Measurements from ENCODE around the gene TTC33.

Gene TTC33

DNA sequence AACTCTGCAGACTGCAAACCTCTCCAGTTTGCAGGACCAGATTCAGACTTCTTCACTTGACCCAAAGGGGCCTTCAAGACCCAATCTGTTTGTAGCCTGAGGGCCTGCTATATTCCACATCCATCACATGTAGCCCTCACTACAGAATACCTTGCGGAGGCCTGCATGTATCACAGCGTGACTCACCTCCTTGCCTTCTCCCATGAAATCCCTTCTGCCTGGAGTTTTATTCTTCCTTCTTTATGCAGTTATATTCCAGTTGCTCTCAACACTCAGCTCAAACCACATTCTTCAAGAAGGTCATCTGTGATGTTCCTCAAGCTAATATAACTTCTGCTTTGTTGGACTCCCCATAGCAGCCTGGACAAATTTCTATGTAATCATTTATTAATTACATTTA, 274.5 kb downstream of the TTC33 start:
- Histone ChIP-seq H3K9ac (ENCODE audit: low read depth in 1 of 2, low read length in 2 of 2) (no peak overlapping the region), H3K36me3 (ENCODE audit: control insufficient read depth in 1 of 2, insufficient read depth in 2 of 2, low read length in 2 of 2) (no peaks in the 10 kb centered on the region), H3K27me3 (ENCODE audit: control insufficient read depth in 1 of 2, insufficient read depth in 2 of 2, low read length in 2 of 2) (no peaks in the 10 kb centered on the region), H3K4me1 (ENCODE audit: control insufficient read depth in 1 of 2, insufficient read depth in 2 of 2, low read length in 2 of 2) (peaks cover 5 to 18% of the 10 kb centered on the region in 2 donors), H3K4me3 (ENCODE audit: low read depth in 1 of 2, low read length in 2 of 2) (no peak overlapping the region), H3K9me3 (ENCODE audit: control insufficient read depth in 1 of 2, low read length in 2 of 2) (no peaks in the 10 kb centered on the region), H3K27ac (ENCODE audit: low read depth, low read length) (no peak overlapping the region)

DNA sequence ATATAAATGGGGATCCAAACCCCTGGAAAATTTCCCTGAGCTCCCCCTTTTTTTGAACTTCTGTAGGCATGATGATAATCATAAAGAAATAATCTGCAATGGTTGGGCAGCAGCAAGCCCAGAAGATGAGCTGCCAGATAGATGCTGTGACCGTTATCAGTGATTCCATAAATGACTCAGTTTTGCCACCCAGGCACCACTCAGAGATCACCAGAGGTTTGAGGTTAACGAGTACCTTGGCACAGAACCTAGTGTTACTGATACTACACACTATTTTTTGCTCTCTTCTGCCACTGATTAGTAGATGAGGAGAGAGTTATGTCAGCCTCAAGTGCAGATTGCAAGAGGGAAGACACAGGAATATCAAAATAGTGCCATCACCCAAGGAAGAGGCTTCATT, 275.4 kb downstream of the TTC33 start:
- Histone ChIP-seq H3K4me3 (ENCODE audit: low read depth in 1 of 2, low read length in 2 of 2) (no peak overlapping the region), H3K4me1 (ENCODE audit: control insufficient read depth in 1 of 2, insufficient read depth in 2 of 2, low read length in 2 of 2) (peaks cover 0 to 10% of the 10 kb centered on the region in 2 donors), H3K36me3 (ENCODE audit: control insufficient read depth in 1 of 2, insufficient read depth in 2 of 2, low read length in 2 of 2) (no peaks in the 10 kb centered on the region), H3K27me3 (ENCODE audit: control insufficient read depth in 1 of 2, insufficient read depth in 2 of 2, low read length in 2 of 2) (no peaks in the 10 kb centered on the region), H3K9ac (ENCODE audit: low read depth in 1 of 2, low read length in 2 of 2) (no peak overlapping the region), H3K9me3 (ENCODE audit: control insufficient read depth in 1 of 2, low read length in 2 of 2) (no peaks in the 10 kb centered on the region), H3K27ac (ENCODE audit: low read depth, low read length) (no peak overlapping the region)

GRCh38 chr5:40479939-40480338, 275.8 kb downstream of the TTC33 start:
- no peak overlapping the region for H3K9ac ChIP-seq (ENCODE audit: low read depth in 1 of 2, low read length in 2 of 2)
- no peak overlapping the region for H3K4me3 ChIP-seq (ENCODE audit: low read depth in 1 of 2, low read length in 2 of 2)
- no peaks in the 10 kb centered on the region for H3K9me3 ChIP-seq (ENCODE audit: control insufficient read depth in 1 of 2, low read length in 2 of 2)
- H3K36me3 ChIP-seq (ENCODE audit: control insufficient read depth in 1 of 2, insufficient read depth in 2 of 2, low read length in 2 of 2), result no peaks in the 10 kb centered on the region
- H3K4me1 ChIP-seq (ENCODE audit: control insufficient read depth in 1 of 2, insufficient read depth in 2 of 2, low read length in 2 of 2), result peaks cover 0 to 5% of the 10 kb centered on the region in 2 donors
- H3K27me3 ChIP-seq (ENCODE audit: control insufficient read depth in 1 of 2, insufficient read depth in 2 of 2, low read length in 2 of 2), result no peaks in the 10 kb centered on the region
- no peak overlapping the region for H3K27ac ChIP-seq (ENCODE audit: low read depth, low read length)

DNA sequence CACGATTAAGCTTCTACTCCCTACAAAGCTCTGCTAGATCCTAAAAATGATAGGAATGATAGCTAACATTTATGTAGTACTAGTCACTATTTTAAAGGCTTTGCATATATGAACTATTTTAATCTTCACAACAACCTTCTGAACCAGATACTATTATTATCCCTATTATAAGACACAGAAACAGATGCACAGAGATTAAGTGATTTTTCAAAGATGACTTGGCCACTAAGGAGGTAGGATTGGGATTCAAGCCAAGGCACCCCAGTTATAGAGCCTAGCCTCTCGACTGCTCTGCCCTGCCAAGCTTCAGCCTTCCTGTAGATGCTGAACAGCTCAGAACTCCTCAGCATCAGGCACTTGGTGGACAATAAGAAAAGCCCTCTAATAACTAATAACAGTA, 277.0 kb downstream of the TTC33 start:
- Histone ChIP-seq H3K4me1 (ENCODE audit: control insufficient read depth in 1 of 2, insufficient read depth in 2 of 2, low read length in 2 of 2) (no peaks in the 10 kb centered on the region), H3K27ac (ENCODE audit: low read depth, low read length) (no peak overlapping the region), H3K4me3 (ENCODE audit: low read depth in 1 of 2, low read length in 2 of 2) (no peak overlapping the region), H3K9me3 (ENCODE audit: control insufficient read depth in 1 of 2, low read length in 2 of 2) (no peaks in the 10 kb centered on the region), H3K9ac (ENCODE audit: low read depth in 1 of 2, low read length in 2 of 2) (no peak overlapping the region), H3K36me3 (ENCODE audit: control insufficient read depth in 1 of 2, insufficient read depth in 2 of 2, low read length in 2 of 2) (no peaks in the 10 kb centered on the region), H3K27me3 (ENCODE audit: control insufficient read depth in 1 of 2, insufficient read depth in 2 of 2, low read length in 2 of 2) (no peaks in the 10 kb centered on the region)

- Histone ChIP-seq H3K27ac (ENCODE audit: low read depth, low read length) (no peak overlapping the region), H3K9me3 (ENCODE audit: control insufficient read depth in 1 of 2, low read length in 2 of 2) (no peaks in the 10 kb centered on the region), H3K9ac (ENCODE audit: low read depth in 1 of 2, low read length in 2 of 2) (no peak overlapping the region), H3K4me1 (ENCODE audit: control insufficient read depth in 1 of 2, insufficient read depth in 2 of 2, low read length in 2 of 2) (no peaks in the 10 kb centered on the region), H3K36me3 (ENCODE audit: control insufficient read depth in 1 of 2, insufficient read depth in 2 of 2, low read length in 2 of 2) (no peaks in the 10 kb centered on the region), H3K27me3 (ENCODE audit: control insufficient read depth in 1 of 2, insufficient read depth in 2 of 2, low read length in 2 of 2) (no peaks in the 10 kb centered on the region), H3K4me3 (ENCODE audit: low read depth in 1 of 2, low read length in 2 of 2) (no peak overlapping the region)
Measured at GRCh38 chr5:40477856-40478546, 277.8 kb downstream of the TTC33 start.

DNA sequence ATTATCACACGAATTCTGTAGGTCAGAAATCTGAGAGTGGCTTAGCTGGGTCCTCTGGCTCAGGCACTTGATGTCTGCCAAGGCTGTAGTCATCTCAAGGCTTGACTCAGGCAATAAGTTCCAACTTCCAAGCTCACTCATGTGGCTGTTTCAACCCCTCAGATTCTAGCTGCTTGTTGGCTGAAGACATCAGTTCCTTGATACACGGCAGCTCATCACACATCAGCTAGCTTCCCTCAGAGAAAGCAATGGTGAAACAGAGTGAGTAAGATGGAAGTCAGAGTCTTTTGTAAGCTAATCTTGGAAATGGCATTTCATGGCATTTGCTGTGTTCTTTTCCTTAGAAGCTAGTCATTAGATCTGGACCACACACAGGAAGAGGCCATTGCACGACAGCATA, 280.2 kb downstream of the TTC33 start:
- Histone ChIP-seq H3K36me3 (ENCODE audit: control insufficient read depth in 1 of 2, insufficient read depth in 2 of 2, low read length in 2 of 2) (no peaks in the 10 kb centered on the region), H3K27me3 (ENCODE audit: control insufficient read depth in 1 of 2, insufficient read depth in 2 of 2, low read length in 2 of 2) (no peaks in the 10 kb centered on the region), H3K9ac (ENCODE audit: low read depth in 1 of 2, low read length in 2 of 2) (no peak overlapping the region), H3K27ac (ENCODE audit: low read depth, low read length) (no peak overlapping the region), H3K9me3 (ENCODE audit: control insufficient read depth in 1 of 2, low read length in 2 of 2) (no peaks in the 10 kb centered on the region), H3K4me3 (ENCODE audit: low read depth in 1 of 2, low read length in 2 of 2) (no peak overlapping the region), H3K4me1 (ENCODE audit: control insufficient read depth in 1 of 2, insufficient read depth in 2 of 2, low read length in 2 of 2) (no peaks in the 10 kb centered on the region)

GRCh38 chr5:40474250-40474649, 281.5 kb downstream of the TTC33 start:
- Histone ChIP-seq H3K36me3 (ENCODE audit: control insufficient read depth in 1 of 2, insufficient read depth in 2 of 2, low read length in 2 of 2) (no peaks in the 10 kb centered on the region), H3K4me3 (ENCODE audit: low read depth in 1 of 2, low read length in 2 of 2) (no peak overlapping the region), H3K27me3 (ENCODE audit: control insufficient read depth in 1 of 2, insufficient read depth in 2 of 2, low read length in 2 of 2) (no peaks in the 10 kb centered on the region), H3K9ac (ENCODE audit: low read depth in 1 of 2, low read length in 2 of 2) (no peak overlapping the region), H3K4me1 (ENCODE audit: control insufficient read depth in 1 of 2, insufficient read depth in 2 of 2, low read length in 2 of 2) (no peaks in the 10 kb centered on the region), H3K27ac (ENCODE audit: low read depth, low read length) (no peak overlapping the region), H3K9me3 (ENCODE audit: control insufficient read depth in 1 of 2, low read length in 2 of 2) (no peaks in the 10 kb centered on the region)

- Histone ChIP-seq H3K9me3 (ENCODE audit: control insufficient read depth in 1 of 2, low read length in 2 of 2) (no peaks in the 10 kb centered on the region), H3K4me3 (ENCODE audit: low read depth in 1 of 2, low read length in 2 of 2) (no peak overlapping the region), H3K4me1 (ENCODE audit: control insufficient read depth in 1 of 2, insufficient read depth in 2 of 2, low read length in 2 of 2) (no peaks in the 10 kb centered on the region), H3K36me3 (ENCODE audit: control insufficient read depth in 1 of 2, insufficient read depth in 2 of 2, low read length in 2 of 2) (no peaks in the 10 kb centered on the region), H3K27ac (ENCODE audit: low read depth, low read length) (no peak overlapping the region), H3K27me3 (ENCODE audit: control insufficient read depth in 1 of 2, insufficient read depth in 2 of 2, low read length in 2 of 2) (no peaks in the 10 kb centered on the region), H3K9ac (ENCODE audit: low read depth in 1 of 2, low read length in 2 of 2) (no peak overlapping the region)
Measured at GRCh38 chr5:40465416-40465815, 290.3 kb downstream of the TTC33 start.

GRCh38 chr5:40464511-40464910, 291.2 kb downstream of the TTC33 start:
- H3K9me3 ChIP-seq (ENCODE audit: control insufficient read depth in 1 of 2, low read length in 2 of 2), result no peaks in the 10 kb centered on the region
- no peak overlapping the region for H3K27ac ChIP-seq (ENCODE audit: low read depth, low read length)
- H3K36me3 ChIP-seq (ENCODE audit: control insufficient read depth in 1 of 2, insufficient read depth in 2 of 2, low read length in 2 of 2), result no peaks in the 10 kb centered on the region
- H3K9ac ChIP-seq (ENCODE audit: low read depth in 1 of 2, low read length in 2 of 2), result no peak overlapping the region
- no peaks in the 10 kb centered on the region for H3K4me1 ChIP-seq (ENCODE audit: control insufficient read depth in 1 of 2, insufficient read depth in 2 of 2, low read length in 2 of 2)
- H3K27me3 ChIP-seq (ENCODE audit: control insufficient read depth in 1 of 2, insufficient read depth in 2 of 2, low read length in 2 of 2), result no peaks in the 10 kb centered on the region
- H3K4me3 ChIP-seq (ENCODE audit: low read depth in 1 of 2, low read length in 2 of 2), result no peak overlapping the region
